HepG2 (cell line): Measurements from ENCODE around the gene GADD45GIP1. TPM values are rescaled to one million over a fixed set of nuclear protein-coding genes. Genes with fewer than 3 reads are reported as not detected.
A peak's percentile ranks its signal among the peaks of the same experiment; 100 is the strongest.

Experiments used
- DDIT3 ChIP-seq: sonication (generic); formaldehyde crosslinking; IDR thresholded peaks from 2 replicates; pipeline ENCODE4 v1.4.0; 2020; ENCODE audit warnings: mild to moderate bottlenecking, missing genetic modification reagents
- GTF2F1 ChIP-seq: fragments of 150-350 bp; IDR thresholded peaks from 2 replicates; pipeline ENCODE4 v1.6.1; 2014; ENCODE audit warnings: low read length
- JUN ChIP-seq: sonication (generic); formaldehyde crosslinking; IDR thresholded peaks from 2 replicates; pipeline ENCODE4 v1.4.0; 2020; ENCODE audit warnings: mild to moderate bottlenecking, missing genetic modification reagents
- MAF1 ChIP-seq: sonication (generic); formaldehyde crosslinking; IDR thresholded peaks from 2 replicates; pipeline ENCODE4 v1.5.0; 2020; ENCODE audit warnings: missing genetic modification reagents, borderline replicate concordance
- MYNN ChIP-seq: sonication (generic); formaldehyde crosslinking; IDR thresholded peaks from 2 replicates; pipeline ENCODE4 v1.4.0; 2020; ENCODE audit warnings: mild to moderate bottlenecking, low read depth, missing genetic modification reagents
- RAD21 ChIP-seq: fragments of 450-650 bp; formaldehyde crosslinking; IDR thresholded peaks from 2 replicates; pipeline ENCODE4 v1.5.0; 2020; ENCODE audit warnings: mild to moderate bottlenecking
- RERE ChIP-seq: IDR thresholded peaks from 2 replicates; pipeline ENCODE4 v1.6.1; 2016; ENCODE audit warnings: low read depth, missing genetic modification reagents, missing compliant biosample characterization
- SMARCC2 ChIP-seq: fragments of 450-650 bp; IDR thresholded peaks from 2 replicates; pipeline ENCODE4 v1.6.1; 2017; ENCODE audit warnings: antibody characterized with exemption, mild to moderate bottlenecking
- ZFP90 ChIP-seq: sonication (generic); formaldehyde crosslinking; IDR thresholded peaks from 2 replicates; pipeline ENCODE4 v1.8.0; 2022; ENCODE audit warnings: missing genetic modification reagents, mild to moderate bottlenecking, inconsistent platforms, borderline replicate concordance
- ZHX1 ChIP-seq: sonication (generic); formaldehyde crosslinking; IDR thresholded peaks from 2 replicates; pipeline ENCODE4 v1.8.1; 2022; ENCODE audit warnings: low read depth, mild to moderate bottlenecking, missing genetic modification reagents
- ZMYM4 ChIP-seq: sonication (generic); formaldehyde crosslinking; IDR thresholded peaks from 2 replicates; pipeline ENCODE4 v1.8.1; 2023; ENCODE audit warnings: mild to moderate bottlenecking, missing genetic modification reagents
- ZNF225 ChIP-seq: sonication (generic); formaldehyde crosslinking; IDR thresholded peaks from 2 replicates; pipeline ENCODE4 v1.4.0; 2020; ENCODE audit warnings: mild to moderate bottlenecking, missing genetic modification reagents
- ZNF34 ChIP-seq: sonication (generic); formaldehyde crosslinking; IDR thresholded peaks from 2 replicates; pipeline ENCODE4 v1.4.0; 2020; ENCODE audit warnings: mild to moderate bottlenecking, missing genetic modification reagents, borderline replicate concordance
- ZNF546 ChIP-seq: sonication (generic); formaldehyde crosslinking; conservative IDR thresholded peaks from 2 replicates; pipeline ENCODE4 v1.8.1; 2023; ENCODE audit warnings: mild to moderate bottlenecking, missing genetic modification reagents
- ZNF556 ChIP-seq: sonication (generic); formaldehyde crosslinking; IDR thresholded peaks from 2 replicates; pipeline ENCODE4 v1.4.0; 2020; ENCODE audit warnings: mild to moderate bottlenecking, missing genetic modification reagents, borderline replicate concordance
- ZNF747 ChIP-seq: sonication (generic); formaldehyde crosslinking; IDR thresholded peaks from 2 replicates; pipeline ENCODE4 v1.8.1; 2023; ENCODE audit warnings: missing genetic modification reagents, mild to moderate bottlenecking, borderline replicate concordance
- polyA plus RNA-seq, 8 experiments: library from polyadenylated mRNA; depleted of rRNA in 3 of 8; stranded (reverse) in 7 of 8; unstranded in 1 of 8; fragments of >200 nt; fragmentation: Illumina TruSeq in 4 of 8; extraction: Trizol in 4 of 8; gene quantifications; 2 replicates each; pipeline versions ENCODE4 v1.2.1 to v1.2.3, GENCODE V29; 2011 to 2016; ENCODE audit warnings: low read depth in 4 of 8, missing spikeins in 1 of 8, mixed read lengths in 1 of 8; ENCODE audit not compliant: insufficient read depth in 1 of 8
- total RNA-seq, 5 experiments: library from RNA; depleted of rRNA; stranded (reverse); fragments of >200 nt; fragmentation: Illumina TruSeq; extraction: Trizol; gene quantifications; 2 replicates each; pipeline ENCODE4 v1.2.3, GENCODE V29; 2016; ENCODE audit warnings: low read depth in 1 of 5
- TF ChIP-seq, protein P1 (sequence below): sonication (generic); formaldehyde crosslinking; IDR thresholded peaks from 2 replicates; pipeline ENCODE4 v1.5.0; 2020; ENCODE audit warnings: missing genetic modification reagents, mild to moderate bottlenecking, borderline replicate concordance
- TF ChIP-seq, protein P2 (sequence below): sonication (generic); formaldehyde crosslinking; IDR thresholded peaks from 2 replicates; pipeline ENCODE4 v1.8.1; 2023; ENCODE audit warnings: missing genetic modification reagents, mild to moderate bottlenecking, borderline replicate concordance

Gene GADD45GIP1
- total and polyA plus RNA-seq, 2 of the 13 experiments (the other 11 are each of a cell fraction or from before 2014, with no cell fraction given): 24.6 to 30.7 TPM

DNA sequence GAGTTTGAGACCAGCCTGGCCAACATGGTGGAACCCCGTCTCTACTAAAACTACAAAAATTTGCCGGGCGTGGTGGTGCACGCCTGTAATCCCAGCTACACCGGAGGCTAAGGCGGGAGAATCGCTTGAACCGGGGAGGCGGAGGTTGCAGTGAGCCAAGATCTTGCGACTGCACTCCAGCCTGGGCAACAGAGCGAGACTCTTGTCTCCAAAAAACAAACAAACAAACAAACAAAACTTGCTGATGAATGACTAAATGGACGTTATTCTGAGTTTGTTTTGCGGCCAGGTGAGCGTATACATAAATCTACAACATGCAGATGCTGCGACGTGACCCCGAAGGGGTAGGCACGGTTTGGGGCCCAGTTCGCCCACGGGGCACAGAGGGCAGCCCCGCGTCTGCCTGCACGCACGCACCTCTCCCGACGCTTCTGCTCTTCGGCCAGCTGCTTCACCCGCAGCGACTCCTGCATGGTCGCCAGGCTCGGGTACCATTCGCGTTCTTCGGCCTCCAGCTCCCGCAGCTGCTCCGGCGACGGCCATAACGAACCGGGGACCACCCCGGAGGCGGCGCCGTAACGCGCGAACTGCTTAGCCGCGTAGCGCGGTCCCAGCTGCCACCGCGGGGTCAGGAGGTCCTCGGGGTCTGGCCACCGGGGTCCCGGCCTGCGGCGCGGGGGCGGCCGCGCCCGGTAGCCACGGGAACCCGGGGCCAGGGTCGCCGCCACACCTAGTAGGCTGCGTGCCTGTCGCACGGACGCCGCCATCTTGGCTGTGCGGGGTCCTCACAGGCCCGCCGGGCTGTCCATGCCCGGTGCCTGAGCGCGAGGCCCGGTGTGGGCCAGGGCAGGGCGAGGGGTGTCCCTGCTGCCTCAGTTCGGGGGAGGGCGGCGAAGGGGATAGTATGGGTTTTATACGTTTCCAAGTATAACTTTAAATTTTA is at the start of gene GADD45GIP1 (continued):
- no peak for TF ChIP-seq DDIT3
- peak; percentile 35; the same call in 1 of the 2 replicates for TF ChIP-seq RAD21 (CRISPR knock-in tag)
- 0 out of 2 replicates have a peak, but pooled peaks have one; percentile 48 for TF ChIP-seq ZNF34 (CRISPR knock-in tag)
- no peak for TF ChIP-seq JUN (CRISPR knock-in tag)
- no peak for TF ChIP-seq MAF1 (CRISPR knock-in tag)
- no peak for TF ChIP-seq RERE (CRISPR knock-in tag)
- no peak; the same call in 1 of the 2 replicates for TF ChIP-seq ZNF556 (CRISPR knock-in tag)
- no peak for TF ChIP-seq SMARCC2
- TF ChIP-seq, protein P1, sequence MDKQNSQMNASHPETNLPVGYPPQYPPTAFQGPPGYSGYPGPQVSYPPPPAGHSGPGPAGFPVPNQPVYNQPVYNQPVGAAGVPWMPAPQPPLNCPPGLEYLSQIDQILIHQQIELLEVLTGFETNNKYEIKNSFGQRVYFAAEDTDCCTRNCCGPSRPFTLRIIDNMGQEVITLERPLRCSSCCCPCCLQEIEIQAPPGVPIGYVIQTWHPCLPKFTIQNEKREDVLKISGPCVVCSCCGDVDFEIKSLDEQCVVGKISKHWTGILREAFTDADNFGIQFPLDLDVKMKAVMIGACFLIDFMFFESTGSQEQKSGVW: no peak
- 0 out of 2 replicates have a peak, but pooled peaks have one; percentile 8 for TF ChIP-seq ZMYM4 (CRISPR knock-in tag)
- TF ChIP-seq ZNF546 (CRISPR knock-in tag): no peak; the same call in 1 of the 2 replicates
- no peak; the same call in 1 of the 2 replicates for TF ChIP-seq ZFP90 (CRISPR knock-in tag)
- TF ChIP-seq ZNF747: 0 out of 2 replicates have a peak, but pooled peaks have one; percentile 52
- TF ChIP-seq GTF2F1: no peak
- TF ChIP-seq MYNN (CRISPR knock-in tag): no peak
- TF ChIP-seq, protein P2, sequence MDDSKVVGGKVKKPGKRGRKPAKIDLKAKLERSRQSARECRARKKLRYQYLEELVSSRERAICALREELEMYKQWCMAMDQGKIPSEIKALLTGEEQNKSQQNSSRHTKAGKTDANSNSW: peak; percentile 58; the same call in 1 of the 2 replicates
- no peak; the same call in 1 of the 2 replicates for TF ChIP-seq ZHX1 (CRISPR knock-in tag)
- no peak for TF ChIP-seq ZNF225 (CRISPR knock-in tag)
